ENCODE results near the gene RMND1. TPM values are rescaled to one million over a fixed set of nuclear protein-coding genes. Genes with fewer than 3 reads are reported as not detected.
A peak's percentile ranks its signal among the peaks of the same experiment; 100 is the strongest.
"Not testable (repeated sequence)": the region's sequence is repeated elsewhere in the genome, so short reads cannot be mapped to it uniquely, and the experiment has no call there.

RMND1 gene
- total RNA-seq, 3 donors from 2014 or later (not counting 1 experiment from before 2014, with no cell fraction given) = 10.6 to 14.7 (median 11.3) TPM

DNA sequence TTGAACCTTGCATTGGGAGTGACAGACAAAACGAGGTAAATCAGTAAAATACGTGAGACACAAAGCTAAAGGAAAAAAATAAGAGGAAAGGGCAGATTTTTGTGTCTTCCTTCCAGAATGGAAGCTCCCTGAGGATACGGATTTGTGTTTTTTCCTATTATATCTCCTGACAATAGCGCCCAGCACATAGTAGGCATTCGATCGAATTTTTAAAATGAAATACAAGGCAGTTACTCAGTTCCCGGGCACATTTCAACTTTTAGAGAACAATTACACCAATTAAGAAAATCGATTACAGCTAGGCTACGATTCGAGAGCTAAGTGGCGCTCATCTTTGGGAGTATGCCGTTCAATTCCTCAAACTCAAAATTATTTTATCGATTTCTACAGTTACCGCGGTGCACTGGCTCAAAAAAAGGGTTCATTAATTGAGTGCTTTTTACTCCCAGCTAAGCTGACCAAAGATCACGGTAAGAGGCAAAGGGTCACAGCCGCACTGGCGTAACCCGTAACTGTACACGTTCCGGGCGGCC, 443 bp downstream of the RMND1 start:
- peak overlapping the region; percentile 90 to 91 for H3K27ac Mint-ChIP-seq
- intact Hi-C loops (cut with micrococcal nuclease) = loop anchor here (5.0 kb wide), 1 partner anchor 851 kb away; no protein-coding TSS in a partner anchor
- DNase-seq (no peak), ATAC-seq (peak in 2 of 3 donors; percentile 25 to 38)
- H3K9me3 Mint-ChIP-seq = no peaks in the 10 kb centered on the region
- TF ChIP-seq, protein P1, sequence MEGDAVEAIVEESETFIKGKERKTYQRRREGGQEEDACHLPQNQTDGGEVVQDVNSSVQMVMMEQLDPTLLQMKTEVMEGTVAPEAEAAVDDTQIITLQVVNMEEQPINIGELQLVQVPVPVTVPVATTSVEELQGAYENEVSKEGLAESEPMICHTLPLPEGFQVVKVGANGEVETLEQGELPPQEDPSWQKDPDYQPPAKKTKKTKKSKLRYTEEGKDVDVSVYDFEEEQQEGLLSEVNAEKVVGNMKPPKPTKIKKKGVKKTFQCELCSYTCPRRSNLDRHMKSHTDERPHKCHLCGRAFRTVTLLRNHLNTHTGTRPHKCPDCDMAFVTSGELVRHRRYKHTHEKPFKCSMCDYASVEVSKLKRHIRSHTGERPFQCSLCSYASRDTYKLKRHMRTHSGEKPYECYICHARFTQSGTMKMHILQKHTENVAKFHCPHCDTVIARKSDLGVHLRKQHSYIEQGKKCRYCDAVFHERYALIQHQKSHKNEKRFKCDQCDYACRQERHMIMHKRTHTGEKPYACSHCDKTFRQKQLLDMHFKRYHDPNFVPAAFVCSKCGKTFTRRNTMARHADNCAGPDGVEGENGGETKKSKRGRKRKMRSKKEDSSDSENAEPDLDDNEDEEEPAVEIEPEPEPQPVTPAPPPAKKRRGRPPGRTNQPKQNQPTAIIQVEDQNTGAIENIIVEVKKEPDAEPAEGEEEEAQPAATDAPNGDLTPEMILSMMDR (IDR thresholded peaks at IDR 0.05) = no peak
- Histone ChIP-seq H3K27ac (ENCODE audit: low read length) (peak overlapping the region; percentile 86), H3K9me3 (ENCODE audit: control insufficient read depth, insufficient read depth, low read length) (no peaks in the 10 kb centered on the region), H3K4me3 (ENCODE audit: low read length) (peak overlapping the region; percentile 80), H3K27me3 (ENCODE audit: control insufficient read depth, insufficient read depth, low read length) (no peaks in the 10 kb centered on the region), H3K4me1 (ENCODE audit: control insufficient read depth, insufficient read depth, low read length) (peaks cover 4% of the 10 kb centered on the region), H3K36me3 (ENCODE audit: control insufficient read depth, insufficient read depth, low read length) (no peaks in the 10 kb centered on the region)
- peak overlapping the region; percentile 98 for H3K4me3 Mint-ChIP-seq
- H3K4me1 Mint-ChIP-seq = peaks cover 40% of the 10 kb centered on the region in 2 donors
- H3K36me3 Mint-ChIP-seq = no peaks in the 10 kb centered on the region
- 1% methylated on average over 22 of the region's 22 CpGs for WGBS (ENCODE audit: insufficient coverage)
- no peaks in the 10 kb centered on the region for H3K27me3 Mint-ChIP-seq (ENCODE audit: low read depth in 2 of 2)

DNA sequence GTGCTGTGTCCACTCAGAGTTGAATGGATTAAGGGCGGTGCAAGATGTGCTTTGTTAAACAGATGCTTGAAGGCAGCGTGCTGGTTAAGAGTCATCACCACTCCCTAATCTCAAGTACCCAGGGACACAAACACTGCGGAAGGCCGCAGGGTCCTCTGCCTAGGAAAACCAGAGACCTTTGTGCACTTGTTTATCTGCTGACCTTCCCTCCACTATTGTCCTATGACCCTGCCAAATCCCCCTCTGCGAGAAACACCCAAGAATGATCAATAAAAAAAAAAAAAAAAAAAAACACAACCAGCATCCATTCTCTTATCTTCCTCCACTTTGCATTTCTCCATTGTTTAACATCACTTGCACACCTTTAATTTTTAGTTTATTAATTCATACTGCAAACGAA, 998 bp downstream of the RMND1 start:
- H3K27me3 Mint-ChIP-seq (ENCODE audit: low read depth in 2 of 2); H3K36me3 ChIP-seq (ENCODE audit: control insufficient read depth, insufficient read depth, low read length); H3K36me3 Mint-ChIP-seq; H3K27me3 ChIP-seq (ENCODE audit: control insufficient read depth, insufficient read depth, low read length); DNase-seq; H3K9me3 Mint-ChIP-seq; H3K9me3 ChIP-seq (ENCODE audit: control insufficient read depth, insufficient read depth, low read length); ATAC-seq; H3K27ac ChIP-seq (ENCODE audit: low read length); H3K4me1 ChIP-seq (ENCODE audit: control insufficient read depth, insufficient read depth, low read length); H3K4me3 ChIP-seq (ENCODE audit: low read length): not testable (repeated sequence)
- peaks cover 40% of the 10 kb centered on the region in 2 donors for H3K4me1 Mint-ChIP-seq
- H3K4me3 Mint-ChIP-seq = peak overlapping the region; percentile 98
- peak overlapping the region; percentile 90 to 91 for H3K27ac Mint-ChIP-seq
- WGBS (ENCODE audit: insufficient coverage) = 34% methylated on average over 2 of the region's 6 CpGs
- intact Hi-C loops (cut with micrococcal nuclease) = loop anchor here (5.0 kb wide), 1 partner anchor 851 kb away; no protein-coding TSS in a partner anchor

DNA sequence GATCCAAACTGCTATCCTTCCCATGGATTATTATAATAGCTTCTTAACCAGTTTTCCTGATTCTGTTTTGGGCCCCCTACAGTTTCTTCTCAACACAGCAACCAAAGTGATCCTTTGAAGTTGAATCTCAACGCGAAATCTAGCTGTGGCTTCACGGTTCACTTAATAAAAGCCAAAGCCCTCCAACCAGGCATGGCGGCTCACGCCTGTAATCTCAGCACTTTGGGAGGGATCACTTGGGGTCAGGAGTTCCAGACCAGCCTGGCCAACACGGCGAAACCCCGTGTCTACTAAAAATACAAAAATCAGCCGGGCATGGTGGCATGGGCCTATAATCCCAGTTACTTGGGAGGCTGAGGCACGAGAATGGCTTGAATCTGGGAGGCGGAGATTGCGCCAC, 3.3 kb downstream of the RMND1 start:
- no peak overlapping the region for H3K4me3 Mint-ChIP-seq
- DNase-seq = no peak
- H3K27me3 Mint-ChIP-seq (ENCODE audit: low read depth in 2 of 2) = no peaks in the 10 kb centered on the region
- H3K9me3 Mint-ChIP-seq = no peaks in the 10 kb centered on the region
- no peaks in the 10 kb centered on the region for H3K36me3 Mint-ChIP-seq
- no peaks in the 10 kb centered on the region for H3K9me3 ChIP-seq (ENCODE audit: control insufficient read depth, insufficient read depth, low read length)
- H3K4me1 Mint-ChIP-seq = peaks cover 28% of the 10 kb centered on the region in 2 donors
- ATAC-seq = no peak
- H3K36me3 ChIP-seq (ENCODE audit: control insufficient read depth, insufficient read depth, low read length) = no peaks in the 10 kb centered on the region
- TF ChIP-seq, protein P1 (IDR thresholded peaks at IDR 0.05) = no peak
- H3K4me3 ChIP-seq (ENCODE audit: low read length) = no peak overlapping the region
- H3K4me1 ChIP-seq (ENCODE audit: control insufficient read depth, insufficient read depth, low read length) = peaks cover 4% of the 10 kb centered on the region
- H3K27ac Mint-ChIP-seq = no peak overlapping the region
- 95% methylated on average over 12 of the region's 12 CpGs for WGBS (ENCODE audit: insufficient coverage)
- intact Hi-C loops (cut with micrococcal nuclease) = no loop called here
- H3K27me3 ChIP-seq (ENCODE audit: control insufficient read depth, insufficient read depth, low read length) = no peaks in the 10 kb centered on the region
- H3K27ac ChIP-seq (ENCODE audit: low read length) = no peak overlapping the region

DNA sequence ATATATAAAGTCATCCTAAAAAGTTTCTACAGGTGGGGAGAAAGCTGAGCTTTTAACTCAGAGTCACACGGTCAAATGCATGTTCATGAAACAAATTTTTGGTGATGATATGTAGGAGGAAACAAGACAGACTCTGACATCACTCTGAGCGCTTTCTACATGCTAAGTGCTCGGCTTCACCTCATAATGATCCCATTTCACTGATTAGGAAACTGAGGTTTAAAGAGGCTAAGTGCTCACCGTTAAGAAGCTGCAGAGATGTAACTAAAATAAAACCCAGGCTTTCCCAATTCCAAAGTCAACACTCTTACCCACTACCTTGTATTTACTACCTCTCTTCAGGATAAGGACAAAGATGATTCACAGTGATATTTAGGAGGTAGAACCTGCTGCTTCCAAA, 4.7 kb downstream of the RMND1 start:
- Mint-ChIP-seq H3K9me3 (no peaks in the 10 kb centered on the region), H3K4me3 (no peak overlapping the region), H3K27me3 (ENCODE audit: low read depth in 2 of 2) (no peaks in the 10 kb centered on the region), H3K36me3 (no peaks in the 10 kb centered on the region), H3K4me1 (peaks cover 14 to 20% of the 10 kb centered on the region in 2 donors), H3K27ac (no peak overlapping the region)
- TF ChIP-seq, protein P1 (IDR thresholded peaks at IDR 0.05) = no peak
- intact Hi-C loops (cut with micrococcal nuclease) = no loop called here
- Histone ChIP-seq H3K36me3 (ENCODE audit: control insufficient read depth, insufficient read depth, low read length) (no peaks in the 10 kb centered on the region), H3K27me3 (ENCODE audit: control insufficient read depth, insufficient read depth, low read length) (no peaks in the 10 kb centered on the region), H3K4me3 (ENCODE audit: low read length) (no peak overlapping the region), H3K27ac (ENCODE audit: low read length) (no peak overlapping the region), H3K4me1 (ENCODE audit: control insufficient read depth, insufficient read depth, low read length) (no peaks in the 10 kb centered on the region), H3K9me3 (ENCODE audit: control insufficient read depth, insufficient read depth, low read length) (no peaks in the 10 kb centered on the region)
- DNase-seq (no peak), ATAC-seq (no peak)
- WGBS (ENCODE audit: insufficient coverage) = 93% methylated on average over 4 of the region's 4 CpGs

Measured in natural killer cell (primary cell).